BE2C (cell line): ENCODE results near the gene LETMD1.

Experiments used
- DNase-seq: peaks from one replicate; pipeline ENCODE4 v3.0.0-alpha.2; 2020
- H3K27me3 ChIP-seq: fragments of 250-450 bp; sonication (Bioruptor Pico); 2 replicates; pipeline ENCODE4 v1.5.1; 2020; ENCODE audit warnings: mild to moderate bottlenecking
- H3K36me3 ChIP-seq: fragments of 250-450 bp; sonication (Bioruptor Pico); 2 replicates; pipeline ENCODE4 v1.5.1; 2020; ENCODE audit warnings: mild to moderate bottlenecking
- H3K4me1 ChIP-seq: fragments of 250-450 bp; sonication (Bioruptor Pico); 2 replicates; pipeline ENCODE4 v1.5.1; 2020
- H3K4me3 ChIP-seq: 2 replicates; pipeline ENCODE4 v1.5.1; 2011; ENCODE audit warnings: low read depth, low read length
- H3K9me3 ChIP-seq: fragments of 250-450 bp; sonication (Bioruptor Pico); 2 replicates; pipeline ENCODE4 v1.5.1; 2020
- TF ChIP-seq, protein P1 (sequence below): IDR thresholded peaks from 2 replicates; pipeline ENCODE4 v1.5.1; 2012; ENCODE audit warnings: mild to moderate bottlenecking, low read depth, low read length

Gene LETMD1

GRCh38 chr12:51065530-51065929 is 17.4 kb downstream of the LETMD1 start:
- H3K36me3 ChIP-seq, result peaks cover 56% of the 10 kb centered on the region
- H3K4me3 ChIP-seq, result no peak overlapping the region
- no peaks in the 10 kb centered on the region for H3K27me3 ChIP-seq
- TF ChIP-seq, protein P1, sequence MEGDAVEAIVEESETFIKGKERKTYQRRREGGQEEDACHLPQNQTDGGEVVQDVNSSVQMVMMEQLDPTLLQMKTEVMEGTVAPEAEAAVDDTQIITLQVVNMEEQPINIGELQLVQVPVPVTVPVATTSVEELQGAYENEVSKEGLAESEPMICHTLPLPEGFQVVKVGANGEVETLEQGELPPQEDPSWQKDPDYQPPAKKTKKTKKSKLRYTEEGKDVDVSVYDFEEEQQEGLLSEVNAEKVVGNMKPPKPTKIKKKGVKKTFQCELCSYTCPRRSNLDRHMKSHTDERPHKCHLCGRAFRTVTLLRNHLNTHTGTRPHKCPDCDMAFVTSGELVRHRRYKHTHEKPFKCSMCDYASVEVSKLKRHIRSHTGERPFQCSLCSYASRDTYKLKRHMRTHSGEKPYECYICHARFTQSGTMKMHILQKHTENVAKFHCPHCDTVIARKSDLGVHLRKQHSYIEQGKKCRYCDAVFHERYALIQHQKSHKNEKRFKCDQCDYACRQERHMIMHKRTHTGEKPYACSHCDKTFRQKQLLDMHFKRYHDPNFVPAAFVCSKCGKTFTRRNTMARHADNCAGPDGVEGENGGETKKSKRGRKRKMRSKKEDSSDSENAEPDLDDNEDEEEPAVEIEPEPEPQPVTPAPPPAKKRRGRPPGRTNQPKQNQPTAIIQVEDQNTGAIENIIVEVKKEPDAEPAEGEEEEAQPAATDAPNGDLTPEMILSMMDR, result no peak
- no peak for DNase-seq
- peaks cover 6% of the 10 kb centered on the region for H3K4me1 ChIP-seq
- H3K9me3 ChIP-seq, result no peaks in the 10 kb centered on the region

DNA sequence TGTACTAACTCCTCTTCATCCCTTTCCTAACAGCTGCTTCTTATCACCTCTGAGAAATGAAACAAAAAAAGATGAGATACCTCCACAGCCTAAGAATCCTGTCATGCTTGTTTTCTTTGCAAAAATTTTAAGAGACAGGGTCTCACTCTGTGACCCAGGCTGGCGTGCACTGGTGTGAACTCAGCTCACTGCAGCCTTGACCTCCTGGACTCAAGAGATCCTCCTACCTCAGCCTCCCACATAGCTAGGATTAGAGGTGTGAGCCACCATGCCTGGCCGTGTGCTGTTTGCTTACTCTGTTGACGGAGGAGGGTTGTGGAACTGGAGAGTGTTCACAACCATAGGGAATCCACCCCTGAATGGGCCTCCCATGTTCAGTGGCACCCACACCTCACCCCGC is 19.1 kb downstream of the LETMD1 start:
- Histone ChIP-seq H3K4me3 (no peak overlapping the region), H3K4me1 (peaks cover 6% of the 10 kb centered on the region), H3K27me3 (no peaks in the 10 kb centered on the region), H3K36me3 (peaks cover 52% of the 10 kb centered on the region), H3K9me3 (no peaks in the 10 kb centered on the region)
- no peak for DNase-seq
- TF ChIP-seq, protein P1, result no peak

DNA sequence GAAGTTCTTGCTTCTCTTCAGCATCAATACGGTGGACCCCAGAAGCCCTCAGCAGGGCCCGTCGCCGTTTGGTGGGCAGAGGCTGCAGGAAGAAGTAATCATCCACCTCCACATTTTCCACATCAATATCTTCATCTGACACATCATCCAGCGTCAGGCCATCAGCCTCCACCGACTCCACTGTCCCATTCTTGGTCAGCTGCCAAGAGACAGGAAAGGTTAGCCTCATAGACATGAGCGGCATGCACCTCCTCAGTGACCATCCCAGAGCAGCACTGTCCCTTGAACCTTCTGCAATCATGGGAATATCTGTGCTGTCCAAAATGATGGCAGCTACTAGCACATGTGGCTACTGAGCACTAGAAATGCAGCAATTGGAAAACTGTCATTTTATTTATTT is 19.6 kb downstream of the LETMD1 start:
- Histone ChIP-seq H3K9me3 (no peaks in the 10 kb centered on the region), H3K4me3 (no peak overlapping the region), H3K4me1 (peaks cover 6% of the 10 kb centered on the region), H3K36me3 (peaks cover 50% of the 10 kb centered on the region), H3K27me3 (no peaks in the 10 kb centered on the region)
- DNase-seq, result no peak
- TF ChIP-seq, protein P1, result no peak

- TF ChIP-seq, protein P1, result no peak
- H3K27me3 ChIP-seq, result no peaks in the 10 kb centered on the region
- DNase-seq, result no peak
- no peaks in the 10 kb centered on the region for H3K9me3 ChIP-seq
- H3K4me3 ChIP-seq, result no peak overlapping the region
- peaks cover 51% of the 10 kb centered on the region for H3K36me3 ChIP-seq
- H3K4me1 ChIP-seq, result peaks cover 6% of the 10 kb centered on the region
Measured at GRCh38 chr12:51070004-51070403, 21.9 kb downstream of the LETMD1 start.

GRCh38 chr12:51071663-51072062 is 23.5 kb downstream of the LETMD1 start:
- TF ChIP-seq, protein P1, result no peak
- H3K36me3 ChIP-seq, result peaks cover 40% of the 10 kb centered on the region
- no peak for DNase-seq

GRCh38 chr12:51075390-51075789 is 27.3 kb downstream of the LETMD1 start:
- Histone ChIP-seq H3K9me3 (no peaks in the 10 kb centered on the region), H3K27me3 (no peaks in the 10 kb centered on the region), H3K36me3 (peaks cover 26% of the 10 kb centered on the region), H3K4me1 (peaks cover 2% of the 10 kb centered on the region; the same call in 1 of the 2 replicates), H3K4me3 (no peak overlapping the region)
- DNase-seq, result no peak
- TF ChIP-seq, protein P1, result no peak

More at GRCh38 chr12:51071663-51072062, 23.5 kb downstream of the LETMD1 start:
- Histone ChIP-seq H3K4me1 (peaks cover 6% of the 10 kb centered on the region), H3K4me3 (no peak overlapping the region), H3K27me3 (no peaks in the 10 kb centered on the region), H3K9me3 (no peaks in the 10 kb centered on the region)
